ENCODE results near the gene ZNF582. TPM values are rescaled to one million over a fixed set of nuclear protein-coding genes. Genes with fewer than 3 reads are reported as not detected.
A peak's percentile ranks its signal among the peaks of the same experiment; 100 is the strongest.

Gene ZNF582
- total RNA-seq, 1 donor from 2014 or later = 7.5 TPM

DNA sequence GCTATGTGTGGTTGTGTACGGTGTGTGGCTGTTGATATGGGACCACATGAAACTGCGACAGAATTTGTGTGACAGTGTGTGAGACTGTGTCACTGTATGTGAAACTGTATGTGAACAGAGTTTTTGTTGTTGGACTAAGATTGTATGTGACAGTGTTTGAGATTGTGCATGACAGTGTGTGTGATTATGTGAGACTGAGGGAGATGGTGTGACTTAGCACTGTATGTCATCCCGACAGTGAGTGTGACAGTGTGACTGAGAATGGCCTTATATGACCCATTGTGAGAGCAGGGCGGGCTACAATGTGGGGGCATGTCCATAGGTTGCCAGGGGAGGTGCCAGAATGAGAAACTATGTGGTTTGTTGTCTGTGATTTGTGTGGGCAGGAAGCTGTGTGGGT is 11.7 kb upstream of the ZNF582 start:
- Mint-ChIP-seq H3K4me1 (ENCODE audit: low read depth, unreplicated experiment) (peaks cover 11% of the 10 kb centered on the region), H3K9me3 (ENCODE audit: unreplicated experiment) (peaks cover 31% of the 10 kb centered on the region), H3K27ac (ENCODE audit: unreplicated experiment) (peak overlapping the region; percentile 95), H3K27me3 (ENCODE audit: unreplicated experiment) (peaks cover 13% of the 10 kb centered on the region), H3K4me3 (ENCODE audit: unreplicated experiment) (peak overlapping the region; percentile 99), H3K36me3 (ENCODE audit: unreplicated experiment) (peaks cover 67% of the 10 kb centered on the region)
- TF ChIP-seq, protein P1, sequence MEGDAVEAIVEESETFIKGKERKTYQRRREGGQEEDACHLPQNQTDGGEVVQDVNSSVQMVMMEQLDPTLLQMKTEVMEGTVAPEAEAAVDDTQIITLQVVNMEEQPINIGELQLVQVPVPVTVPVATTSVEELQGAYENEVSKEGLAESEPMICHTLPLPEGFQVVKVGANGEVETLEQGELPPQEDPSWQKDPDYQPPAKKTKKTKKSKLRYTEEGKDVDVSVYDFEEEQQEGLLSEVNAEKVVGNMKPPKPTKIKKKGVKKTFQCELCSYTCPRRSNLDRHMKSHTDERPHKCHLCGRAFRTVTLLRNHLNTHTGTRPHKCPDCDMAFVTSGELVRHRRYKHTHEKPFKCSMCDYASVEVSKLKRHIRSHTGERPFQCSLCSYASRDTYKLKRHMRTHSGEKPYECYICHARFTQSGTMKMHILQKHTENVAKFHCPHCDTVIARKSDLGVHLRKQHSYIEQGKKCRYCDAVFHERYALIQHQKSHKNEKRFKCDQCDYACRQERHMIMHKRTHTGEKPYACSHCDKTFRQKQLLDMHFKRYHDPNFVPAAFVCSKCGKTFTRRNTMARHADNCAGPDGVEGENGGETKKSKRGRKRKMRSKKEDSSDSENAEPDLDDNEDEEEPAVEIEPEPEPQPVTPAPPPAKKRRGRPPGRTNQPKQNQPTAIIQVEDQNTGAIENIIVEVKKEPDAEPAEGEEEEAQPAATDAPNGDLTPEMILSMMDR (IDR thresholded peaks at IDR 0.05; ENCODE audit: partially characterized antibody, unreplicated experiment) = no peak
- no peak for DNase-seq

DNA sequence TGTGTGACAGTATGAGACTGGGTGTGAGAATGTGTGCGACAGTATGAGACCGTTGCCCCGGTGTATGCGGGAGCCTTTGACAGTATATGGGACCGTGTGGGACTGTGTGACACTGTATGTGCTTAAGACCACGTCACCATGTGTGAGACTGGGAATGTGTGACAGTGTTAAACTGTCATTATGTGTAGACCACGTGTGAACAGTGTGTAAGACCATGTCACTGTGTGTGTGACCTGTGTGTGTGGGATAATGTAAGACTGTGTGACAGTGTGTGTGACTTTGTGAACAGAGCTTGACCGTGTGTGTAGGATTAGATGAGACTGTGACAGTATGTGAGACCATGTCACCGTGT is 11.3 kb upstream of the ZNF582 start:
- Mint-ChIP-seq H3K9me3 (ENCODE audit: unreplicated experiment) (peaks cover 31% of the 10 kb centered on the region), H3K36me3 (ENCODE audit: unreplicated experiment) (peaks cover 66% of the 10 kb centered on the region), H3K27me3 (ENCODE audit: unreplicated experiment) (peaks cover 13% of the 10 kb centered on the region), H3K4me3 (ENCODE audit: unreplicated experiment) (peak overlapping the region; percentile 99), H3K27ac (ENCODE audit: unreplicated experiment) (peak overlapping the region; percentile 95), H3K4me1 (ENCODE audit: low read depth, unreplicated experiment) (peaks cover 11% of the 10 kb centered on the region)
- no peak for DNase-seq
- TF ChIP-seq, protein P1 (IDR thresholded peaks at IDR 0.05; ENCODE audit: partially characterized antibody, unreplicated experiment) = no peak

DNA sequence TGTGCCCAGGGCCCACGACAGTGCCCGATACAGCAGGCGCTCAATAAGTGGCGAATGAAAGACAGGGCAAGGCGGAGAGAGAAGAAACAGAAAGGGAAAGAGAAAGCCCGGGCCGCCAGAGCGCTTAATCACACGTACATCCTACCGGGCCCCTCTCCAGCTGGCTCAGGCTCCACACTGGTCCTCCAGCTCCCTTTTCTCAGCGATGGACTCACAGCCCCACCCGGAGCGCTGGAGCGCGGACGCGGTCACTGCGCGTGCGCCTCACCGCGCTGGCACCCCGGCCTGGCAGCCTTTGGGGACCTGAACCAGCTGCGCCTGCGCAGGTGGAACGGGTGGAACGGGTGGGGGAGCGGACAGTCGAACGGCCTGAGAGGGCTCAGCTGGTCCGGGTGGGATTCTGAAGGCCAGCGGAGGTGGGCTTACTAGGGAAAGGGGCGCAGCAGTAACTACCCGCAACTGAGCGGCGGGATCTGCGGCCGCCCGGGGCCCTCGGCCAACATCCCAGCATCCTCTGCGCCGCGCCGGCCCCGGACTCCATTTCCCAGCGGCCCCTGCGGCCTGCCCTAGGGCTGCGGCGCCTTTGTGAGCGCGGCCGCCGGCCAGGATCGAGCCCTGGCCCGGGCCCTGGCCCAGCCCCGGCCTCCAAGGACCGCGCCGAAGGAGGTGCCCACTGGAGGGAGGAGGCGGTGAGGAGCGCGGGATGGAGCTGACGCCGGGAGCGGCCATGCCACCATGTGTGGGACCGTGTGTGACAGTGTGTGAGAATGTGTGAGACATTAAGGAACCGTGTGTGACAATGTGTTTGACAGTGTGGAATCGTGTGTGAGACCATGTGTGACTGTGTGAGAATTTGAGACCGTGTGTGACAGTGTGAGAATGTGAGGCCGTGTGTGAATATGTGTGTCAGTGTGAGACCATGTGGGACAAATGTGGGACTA is 10.7 kb upstream of the ZNF582 start, which contains the start of gene ZNF583:
Gene ZNF583, plus strand, starts transcription at position 569 of the 941 bp plus-strand sequence. CDS start 2,783 bp downstream, outside the sequence.
- Mint-ChIP-seq H3K27ac (ENCODE audit: unreplicated experiment) (peak within 1 kb of the TSS; percentile 95), H3K9me3 (ENCODE audit: unreplicated experiment) (peaks cover 31% of the 10 kb centered on the region), H3K27me3 (ENCODE audit: unreplicated experiment) (peaks cover 13% of the 10 kb centered on the region), H3K4me1 (ENCODE audit: low read depth, unreplicated experiment) (peaks cover 11% of the 10 kb centered on the region), H3K4me3 (ENCODE audit: unreplicated experiment) (peak within 1 kb of the TSS; percentile 99), H3K36me3 (ENCODE audit: unreplicated experiment) (peaks cover 70% of the 10 kb centered on the region)
- DNase-seq = peak; percentile 93
- TF ChIP-seq, protein P1 (IDR thresholded peaks at IDR 0.05; ENCODE audit: partially characterized antibody, unreplicated experiment) = no peak

GRCh38 chr19:56403261-56403660 is 9.9 kb upstream of the ZNF582 start:
- H3K9me3 Mint-ChIP-seq (ENCODE audit: unreplicated experiment) = peaks cover 31% of the 10 kb centered on the region
- H3K4me3 Mint-ChIP-seq (ENCODE audit: unreplicated experiment) = peak overlapping the region; percentile 99
- peaks cover 70% of the 10 kb centered on the region for H3K36me3 Mint-ChIP-seq (ENCODE audit: unreplicated experiment)
- TF ChIP-seq, protein P1 (IDR thresholded peaks at IDR 0.05; ENCODE audit: partially characterized antibody, unreplicated experiment) = no peak
- H3K4me1 Mint-ChIP-seq (ENCODE audit: low read depth, unreplicated experiment) = peaks cover 11% of the 10 kb centered on the region
- DNase-seq = no peak
- H3K27me3 Mint-ChIP-seq (ENCODE audit: unreplicated experiment) = peaks cover 11% of the 10 kb centered on the region
- peak overlapping the region; percentile 95 for H3K27ac Mint-ChIP-seq (ENCODE audit: unreplicated experiment)

DNA sequence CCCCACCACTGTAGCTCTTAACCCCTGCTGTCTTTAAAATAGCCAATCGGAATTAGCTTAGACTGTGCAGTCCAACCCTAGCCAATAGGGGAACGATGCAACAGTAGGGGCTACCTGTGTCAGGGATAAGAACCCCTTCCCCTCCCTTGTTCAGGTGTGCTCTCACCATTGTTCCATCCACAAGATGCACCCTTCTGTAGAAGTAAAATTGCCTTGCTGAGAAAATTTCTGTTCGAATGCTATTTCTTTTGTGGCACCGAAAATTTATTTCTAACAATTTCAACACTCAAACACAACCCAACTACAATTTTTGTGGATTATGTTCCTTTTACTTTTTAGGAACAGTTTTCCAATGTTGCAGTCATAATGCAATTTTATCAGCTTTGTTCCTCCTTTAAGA is 7.2 kb upstream of the ZNF582 start:
- TF ChIP-seq, protein P1 (IDR thresholded peaks at IDR 0.05; ENCODE audit: partially characterized antibody, unreplicated experiment) = no peak
- Mint-ChIP-seq H3K4me3 (ENCODE audit: unreplicated experiment) (peak overlapping the region; percentile 49), H3K9me3 (ENCODE audit: unreplicated experiment) (peaks cover 26% of the 10 kb centered on the region), H3K27me3 (ENCODE audit: unreplicated experiment) (peaks cover 11% of the 10 kb centered on the region), H3K4me1 (ENCODE audit: low read depth, unreplicated experiment) (peaks cover 11% of the 10 kb centered on the region), H3K36me3 (ENCODE audit: unreplicated experiment) (peaks cover 62% of the 10 kb centered on the region), H3K27ac (ENCODE audit: unreplicated experiment) (no peak overlapping the region)
- DNase-seq = no peak
